ENCODE data around the gene LRRC4C. TPM values are rescaled to one million over a fixed set of nuclear protein-coding genes. Genes with fewer than 3 reads are reported as not detected.
A peak's percentile ranks its signal among the peaks of the same experiment; 100 is the strongest.

Gene LRRC4C
- total RNA-seq, 1 donor from 2014 or later: 0.64 TPM

GRCh38 chr11:40998920-40999319, 460.5 kb downstream of the LRRC4C start:
- no peak overlapping the region for H3K4me3 Mint-ChIP-seq (ENCODE audit: unreplicated experiment)
- peaks cover 9% of the 10 kb centered on the region for H3K4me1 Mint-ChIP-seq (ENCODE audit: low read depth, unreplicated experiment)
- H3K36me3 Mint-ChIP-seq (ENCODE audit: unreplicated experiment): no peaks in the 10 kb centered on the region
- H3K9me3 Mint-ChIP-seq (ENCODE audit: unreplicated experiment): no peaks in the 10 kb centered on the region
- no peak for TF ChIP-seq CTCF (IDR thresholded peaks at IDR 0.05; ENCODE audit: partially characterized antibody, unreplicated experiment)
- no peak for DNase-seq
- H3K27me3 Mint-ChIP-seq (ENCODE audit: unreplicated experiment): peaks cover 5% of the 10 kb centered on the region
- peak overlapping the region; percentile 3 for H3K27ac Mint-ChIP-seq (ENCODE audit: unreplicated experiment)

- H3K27me3 Mint-ChIP-seq (ENCODE audit: unreplicated experiment): peaks cover 4% of the 10 kb centered on the region
- H3K27ac Mint-ChIP-seq (ENCODE audit: unreplicated experiment): no peak overlapping the region
- peaks cover 1% of the 10 kb centered on the region for H3K9me3 Mint-ChIP-seq (ENCODE audit: unreplicated experiment)
- no peak overlapping the region for H3K4me3 Mint-ChIP-seq (ENCODE audit: unreplicated experiment)
- DNase-seq: no peak
- H3K36me3 Mint-ChIP-seq (ENCODE audit: unreplicated experiment): no peaks in the 10 kb centered on the region
- H3K4me1 Mint-ChIP-seq (ENCODE audit: low read depth, unreplicated experiment): no peaks in the 10 kb centered on the region
- TF ChIP-seq CTCF (IDR thresholded peaks at IDR 0.05; ENCODE audit: partially characterized antibody, unreplicated experiment): no peak
Observed at GRCh38 chr11:40987776-40988435, 471.5 kb downstream of the LRRC4C start.

- TF ChIP-seq CTCF (IDR thresholded peaks at IDR 0.05; ENCODE audit: partially characterized antibody, unreplicated experiment): no peak
- no peaks in the 10 kb centered on the region for H3K4me1 Mint-ChIP-seq (ENCODE audit: low read depth, unreplicated experiment)
- no peak for DNase-seq
Observed at GRCh38 chr11:40986320-40986719, 473.1 kb downstream of the LRRC4C start.

GRCh38 chr11:40975076-40975475, 484.4 kb downstream of the LRRC4C start:
- no peak overlapping the region for H3K27ac Mint-ChIP-seq (ENCODE audit: unreplicated experiment)
- peaks cover 7% of the 10 kb centered on the region for H3K36me3 Mint-ChIP-seq (ENCODE audit: unreplicated experiment)
- H3K27me3 Mint-ChIP-seq (ENCODE audit: unreplicated experiment): no peaks in the 10 kb centered on the region
- no peaks in the 10 kb centered on the region for H3K4me1 Mint-ChIP-seq (ENCODE audit: low read depth, unreplicated experiment)
- no peak overlapping the region for H3K4me3 Mint-ChIP-seq (ENCODE audit: unreplicated experiment)
- no peak for DNase-seq
- TF ChIP-seq CTCF (IDR thresholded peaks at IDR 0.05; ENCODE audit: partially characterized antibody, unreplicated experiment): no peak
- H3K9me3 Mint-ChIP-seq (ENCODE audit: unreplicated experiment): no peaks in the 10 kb centered on the region

More at GRCh38 chr11:40986320-40986719, 473.1 kb downstream of the LRRC4C start:
- H3K27ac Mint-ChIP-seq (ENCODE audit: unreplicated experiment): no peak overlapping the region
- no peak overlapping the region for H3K4me3 Mint-ChIP-seq (ENCODE audit: unreplicated experiment)
- peaks cover 4% of the 10 kb centered on the region for H3K27me3 Mint-ChIP-seq (ENCODE audit: unreplicated experiment)
- peaks cover 1% of the 10 kb centered on the region for H3K9me3 Mint-ChIP-seq (ENCODE audit: unreplicated experiment)
- no peaks in the 10 kb centered on the region for H3K36me3 Mint-ChIP-seq (ENCODE audit: unreplicated experiment)

- Mint-ChIP-seq H3K9me3 (ENCODE audit: unreplicated experiment) (no peaks in the 10 kb centered on the region), H3K4me3 (ENCODE audit: unreplicated experiment) (no peak overlapping the region), H3K27me3 (ENCODE audit: unreplicated experiment) (no peaks in the 10 kb centered on the region), H3K4me1 (ENCODE audit: low read depth, unreplicated experiment) (no peaks in the 10 kb centered on the region), H3K27ac (ENCODE audit: unreplicated experiment) (no peak overlapping the region), H3K36me3 (ENCODE audit: unreplicated experiment) (peaks cover 7% of the 10 kb centered on the region)
- no peak for TF ChIP-seq CTCF (IDR thresholded peaks at IDR 0.05; ENCODE audit: partially characterized antibody, unreplicated experiment)
- no peak for DNase-seq
Observed at GRCh38 chr11:40974186-40974795, 485.2 kb downstream of the LRRC4C start.
